ENCODE results near the gene RPL15.
"Not testable (repeated sequence)": the region's sequence is repeated elsewhere in the genome, so short reads cannot be mapped to it uniquely, and the experiment has no call there.

The RPL15 gene

DNA sequence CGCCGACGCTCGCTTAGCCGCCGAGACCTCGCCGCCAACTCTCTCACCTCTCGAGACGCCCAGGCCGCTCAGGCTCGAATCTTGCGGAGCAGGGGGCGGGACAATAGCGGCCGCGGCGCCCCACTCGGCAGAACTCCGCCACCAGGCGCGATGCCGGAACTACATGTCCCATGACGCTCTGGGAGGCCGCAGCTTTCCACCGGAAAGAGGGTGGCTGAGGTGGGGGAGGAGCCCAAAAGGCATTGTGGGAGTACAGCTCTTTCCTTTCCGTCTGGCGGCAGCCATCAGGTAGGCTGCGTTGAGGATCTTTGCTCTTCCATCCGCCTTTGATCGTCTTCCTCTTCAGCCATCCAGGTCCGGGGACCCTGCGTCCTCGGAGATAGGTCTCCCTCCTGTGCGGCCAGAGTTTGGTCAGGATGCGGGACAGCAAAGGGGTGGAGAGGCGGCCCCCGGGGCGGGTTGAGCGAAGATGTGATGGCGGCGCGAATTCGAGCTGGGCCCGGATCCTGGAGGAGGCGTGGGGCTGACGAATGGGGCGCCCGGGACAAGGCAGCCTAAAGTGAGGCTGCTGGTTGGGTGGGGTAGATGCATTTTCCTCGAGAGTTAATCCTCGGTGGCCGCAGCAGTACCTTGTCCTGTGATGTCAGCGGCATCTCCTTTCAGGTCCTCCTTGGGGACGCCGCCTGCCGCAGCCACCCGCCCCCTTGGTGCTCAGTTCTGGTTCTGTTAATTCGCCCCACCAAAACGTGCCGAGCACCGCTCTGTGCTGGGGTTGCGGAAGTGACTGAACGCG is at the start of gene RPL15, which contains the start of gene NKIRAS1:
TSS of gene RPL15 (plus strand) at position 247 of the 793 bp plus-strand sequence. CDS start 728 bp downstream, outside the sequence.
TSS of gene NKIRAS1 (minus strand) at position 105 of the 793 bp plus-strand sequence. CDS start 6,086 bp downstream, outside the sequence.
- DNase-seq: peak; percentile 97

DNA sequence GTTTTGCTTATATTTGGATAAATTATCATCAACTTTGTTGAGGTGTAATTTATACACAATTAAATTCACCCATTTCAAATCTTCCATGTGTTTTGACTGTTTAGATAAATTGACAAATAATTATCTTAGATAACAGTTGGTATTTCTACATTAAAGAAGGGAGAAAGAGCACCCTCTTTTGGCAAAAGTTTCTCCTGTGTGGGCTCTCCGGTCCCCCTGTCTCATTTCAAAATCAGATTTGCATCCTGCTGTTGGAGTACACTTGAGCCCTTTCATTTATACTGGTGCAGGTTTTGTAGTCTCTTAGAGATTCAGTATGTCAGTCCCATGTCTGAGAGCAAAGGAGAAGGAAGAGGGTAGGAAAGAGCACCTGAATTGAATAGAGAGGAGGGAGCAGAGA is 49.5 kb upstream of the RPL15 start:
- DNase-seq: no peak

DNA sequence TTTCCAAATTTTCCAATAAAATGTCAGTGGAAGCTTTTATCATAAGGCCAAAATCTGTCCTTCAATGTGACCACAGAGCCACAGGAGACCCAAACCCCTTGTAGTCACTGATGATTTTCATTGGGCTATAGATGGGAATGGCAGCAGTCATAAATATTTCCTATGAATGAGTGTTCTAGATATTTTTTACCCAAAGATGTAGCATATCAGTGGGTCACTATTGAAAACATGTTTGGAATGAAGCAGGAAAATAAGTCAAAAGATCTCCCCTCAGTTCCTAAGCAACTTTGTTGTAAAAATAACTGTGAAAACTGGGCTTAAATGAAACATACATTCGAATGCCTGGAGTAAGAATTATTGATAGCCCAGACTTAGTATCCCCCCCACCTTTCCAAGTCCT is 49.1 kb upstream of the RPL15 start:
- DNase-seq: no peak

DNA sequence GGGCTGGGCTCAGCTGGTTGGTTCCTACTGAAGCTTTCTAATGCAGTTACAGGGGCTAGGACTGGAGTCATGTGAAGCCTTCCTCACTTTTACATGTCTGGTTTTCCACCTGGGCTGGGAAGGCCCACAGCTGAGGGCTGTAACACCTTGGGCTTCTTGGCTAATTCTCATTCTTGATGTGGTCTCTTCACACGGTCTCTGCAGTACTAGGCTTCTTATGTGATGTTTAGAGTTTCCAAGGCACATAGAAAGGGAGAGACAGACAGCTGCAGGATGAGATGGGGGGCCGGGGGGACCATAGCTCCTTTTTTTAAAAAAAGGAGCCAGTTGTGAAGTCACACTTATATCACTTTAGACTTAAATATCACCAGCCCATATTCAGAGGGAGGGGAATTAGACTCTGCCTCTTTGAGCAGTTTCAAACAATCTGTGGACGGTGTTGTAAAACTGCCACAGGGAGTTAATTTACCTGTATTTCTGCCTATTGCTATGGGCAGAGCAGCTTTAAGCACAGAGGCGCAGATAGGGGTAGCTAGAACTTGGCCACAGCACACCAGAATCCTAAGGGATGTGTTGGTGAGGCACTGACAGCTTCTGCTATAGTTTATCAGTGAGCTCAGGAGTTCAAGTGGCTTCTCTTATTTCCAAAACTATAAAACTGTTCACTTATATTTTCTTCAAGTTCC is 46.8 kb upstream of the RPL15 start:
- no peak for DNase-seq

DNA sequence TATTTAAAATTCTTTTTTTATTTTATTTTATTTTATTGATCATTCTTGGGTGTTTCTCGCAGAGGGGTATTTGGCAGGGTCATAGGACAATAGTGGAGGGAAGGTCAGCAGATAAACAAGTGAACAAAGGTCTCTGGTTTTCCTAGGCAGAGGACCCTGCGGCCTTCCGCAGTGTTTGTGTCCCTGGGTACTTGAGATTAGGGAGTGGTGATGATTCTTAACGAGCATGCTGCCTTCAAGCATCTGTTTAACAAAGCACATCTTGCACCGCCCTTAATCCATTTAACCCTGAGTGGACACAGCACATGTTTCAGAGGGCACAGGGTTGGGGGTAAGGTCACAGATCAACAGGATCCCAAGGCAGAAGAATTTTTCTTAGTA is 46.3 kb upstream of the RPL15 start:
- DNase-seq: not testable (repeated sequence)

DNA sequence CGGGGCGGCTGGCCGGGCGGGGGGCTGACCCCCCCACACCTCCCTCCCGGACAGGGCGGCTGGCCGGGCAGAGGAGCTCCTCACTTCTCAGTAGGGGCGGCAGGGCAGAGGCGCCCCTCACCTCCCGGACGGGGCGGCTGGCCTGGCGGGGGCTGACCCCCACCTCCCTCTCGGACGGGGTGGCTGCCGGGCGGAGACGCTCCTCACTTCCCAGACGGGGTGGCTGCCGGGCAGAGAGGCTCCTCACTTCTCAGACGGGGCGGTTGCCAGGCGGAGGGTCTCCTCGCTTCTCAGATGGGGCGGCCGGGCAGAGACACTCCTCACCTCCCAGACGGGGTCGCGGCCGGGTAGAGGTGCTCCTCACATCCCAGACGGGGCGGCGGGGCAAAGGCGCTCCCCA is 45.6 kb upstream of the RPL15 start:
- not testable (repeated sequence) for DNase-seq

DNA sequence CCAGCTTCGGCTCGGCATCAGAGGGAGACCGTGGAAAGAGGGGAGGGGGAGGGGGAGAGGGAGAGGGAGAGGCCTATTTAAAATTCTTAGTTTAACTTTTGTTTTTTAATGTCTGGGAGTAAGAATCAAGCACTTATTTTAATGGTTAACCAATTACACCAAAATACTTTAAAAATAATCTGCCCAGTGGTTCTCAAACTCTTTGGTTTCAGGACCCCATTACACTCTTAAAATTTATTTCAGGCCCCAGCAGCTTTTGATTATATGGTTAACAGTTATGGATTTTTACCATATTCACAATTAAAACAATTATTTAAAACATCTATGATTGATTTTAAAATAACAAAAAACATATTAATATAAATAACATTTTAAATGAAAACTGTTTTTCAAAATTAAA is 44.6 kb upstream of the RPL15 start:
- DNase-seq: no peak

DNA sequence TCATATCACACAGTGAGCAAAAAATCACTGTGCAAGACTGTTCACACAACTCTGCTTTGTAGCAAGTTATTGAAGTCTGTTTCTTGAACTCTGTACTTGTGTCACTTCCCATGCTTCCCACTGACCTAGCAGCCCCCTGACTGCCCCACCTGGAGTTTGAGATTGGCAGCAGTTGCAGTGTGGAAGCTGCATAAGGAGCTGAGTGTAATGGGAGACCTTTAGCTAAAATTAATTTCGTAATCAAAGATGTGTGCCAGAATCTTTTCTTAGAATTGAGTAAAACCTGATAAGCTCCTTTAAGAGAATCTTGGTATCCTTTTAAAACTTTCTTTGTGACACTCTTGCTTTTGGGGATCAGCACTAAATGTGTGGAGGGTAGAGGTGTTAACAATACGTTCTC is 43.0 kb upstream of the RPL15 start:
- DNase-seq: no peak

DNA sequence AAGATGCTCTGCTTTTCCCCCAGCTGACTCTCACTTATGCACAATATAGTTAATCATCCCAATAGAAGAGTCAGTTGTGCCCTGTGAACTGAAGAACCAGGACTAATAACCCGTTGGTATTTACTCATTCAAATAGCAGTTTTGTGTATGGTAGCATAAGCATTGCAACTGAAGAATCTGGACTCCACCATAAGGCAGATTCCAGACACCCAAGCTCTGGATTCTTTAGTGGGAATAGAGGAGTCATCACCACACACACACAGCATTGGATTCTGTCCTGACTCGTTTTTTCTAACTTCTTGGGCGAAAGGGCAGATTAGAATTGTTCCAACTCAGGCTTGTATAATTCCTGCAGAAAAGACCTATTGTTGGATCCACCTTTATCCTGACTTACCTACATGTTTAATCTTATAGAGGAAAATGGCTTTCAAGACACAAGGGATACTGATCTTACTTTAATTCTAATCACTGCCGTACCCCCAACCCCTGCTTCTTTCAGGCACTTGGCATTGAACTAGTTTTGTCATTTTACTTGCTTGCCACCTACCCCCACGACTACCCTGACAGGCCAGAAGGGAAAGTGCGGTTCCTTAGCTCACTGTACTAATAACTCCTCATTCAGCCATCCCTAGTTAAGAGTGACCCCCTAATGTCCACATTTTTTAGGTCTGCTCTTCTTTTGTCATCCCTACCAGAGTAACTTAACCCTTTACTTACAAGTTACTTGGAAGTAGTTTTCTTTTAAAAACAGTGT is 42.4 kb upstream of the RPL15 start:
- DNase-seq: no peak

DNA sequence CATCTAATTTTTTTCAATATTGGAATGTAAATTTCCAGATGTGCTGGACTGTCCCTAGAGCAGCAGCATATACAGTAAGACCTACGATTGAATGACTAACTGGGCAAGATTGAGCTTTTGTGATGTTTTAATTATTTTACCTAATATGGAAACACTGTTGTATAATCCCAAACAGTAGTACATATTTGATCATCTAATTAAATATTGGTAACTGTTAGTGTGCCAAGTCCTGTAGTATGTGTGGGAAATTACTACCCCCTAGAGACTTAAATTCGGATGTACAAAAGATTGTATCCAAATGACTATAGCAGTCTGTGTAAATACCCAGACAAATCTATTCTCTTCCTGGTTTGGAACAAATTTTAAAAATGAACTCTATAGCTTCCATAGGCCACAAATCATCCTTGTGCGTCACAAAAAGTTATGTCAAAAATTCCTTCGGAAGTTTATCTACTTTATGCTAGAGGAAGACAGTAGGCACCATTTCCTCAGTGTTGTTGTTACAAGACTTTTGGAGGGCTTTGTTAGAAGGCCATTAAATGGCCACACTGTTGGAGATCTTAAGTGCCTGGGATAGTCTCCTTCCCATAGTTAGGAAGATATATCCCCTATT is 41.7 kb upstream of the RPL15 start:
- no peak for DNase-seq

DNA sequence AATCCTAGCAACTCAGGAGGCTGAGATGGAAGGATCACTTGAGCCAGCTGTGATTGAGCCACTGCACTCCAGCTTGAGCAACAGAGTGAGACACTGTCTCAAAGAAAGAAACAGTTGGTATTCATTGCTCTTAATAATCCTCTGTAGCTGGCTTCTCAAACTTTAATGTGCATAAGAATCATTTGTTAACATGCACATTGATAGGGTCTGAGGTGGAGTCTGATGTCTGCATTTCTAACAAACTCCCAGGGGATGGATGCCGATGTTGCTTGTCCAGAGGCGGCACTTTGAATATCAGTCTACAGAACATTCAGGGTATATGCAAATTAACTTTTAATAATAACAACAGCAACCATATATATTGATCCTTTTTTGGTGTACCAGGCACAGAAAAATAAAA is 40.0 kb upstream of the RPL15 start:
- no peak for DNase-seq

DNA sequence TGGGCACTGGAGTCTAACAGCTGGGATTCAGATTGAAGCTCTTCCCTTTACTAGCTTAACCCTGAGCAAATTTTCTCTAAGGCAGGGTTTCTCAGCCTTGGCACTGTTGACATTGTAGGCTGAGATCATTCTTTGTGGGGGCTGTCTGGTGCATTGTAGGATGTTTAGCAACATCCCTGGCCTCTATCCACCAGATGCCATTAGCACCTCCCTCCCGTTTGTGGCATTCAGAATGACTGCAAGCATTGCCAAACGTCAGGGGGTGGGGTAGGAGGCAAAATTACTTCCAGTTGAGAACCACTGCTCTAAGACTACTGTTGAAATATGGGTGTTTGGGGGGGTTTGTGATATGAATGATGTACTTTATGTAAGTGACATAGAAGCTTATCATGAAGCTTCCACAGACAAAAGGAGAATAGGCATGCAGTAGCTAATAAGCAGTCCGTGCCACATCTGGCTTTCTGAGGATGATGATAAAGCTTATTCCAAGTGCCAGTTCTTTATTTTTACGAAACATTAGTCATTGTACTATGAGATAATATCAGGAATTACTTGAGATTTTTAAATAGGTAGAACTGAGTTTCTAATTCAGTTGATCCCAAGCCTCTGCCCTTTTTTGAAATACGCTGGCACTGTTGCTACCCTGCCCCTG is 39.5 kb upstream of the RPL15 start:
- no peak for DNase-seq

DNA sequence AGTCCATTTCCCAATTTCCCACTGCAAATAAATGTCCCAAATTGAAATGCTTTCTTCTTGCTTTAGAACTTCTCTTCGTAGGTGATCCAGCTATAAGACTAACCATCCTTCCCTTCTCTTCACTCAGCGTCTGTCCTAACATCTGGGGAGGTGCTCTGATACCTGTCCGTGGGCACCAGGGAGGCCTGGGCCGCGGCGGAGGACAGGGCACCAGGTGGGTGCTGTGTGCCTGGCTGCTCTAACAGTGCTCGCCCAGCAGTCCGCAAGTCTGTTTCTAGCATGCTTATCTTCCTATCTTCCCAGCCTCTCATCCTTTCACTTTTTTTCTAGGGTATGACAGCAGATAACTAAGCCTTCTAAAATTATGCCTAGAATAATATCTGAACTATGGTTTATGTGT is 37.4 kb upstream of the RPL15 start:
- DNase-seq: no peak

DNA sequence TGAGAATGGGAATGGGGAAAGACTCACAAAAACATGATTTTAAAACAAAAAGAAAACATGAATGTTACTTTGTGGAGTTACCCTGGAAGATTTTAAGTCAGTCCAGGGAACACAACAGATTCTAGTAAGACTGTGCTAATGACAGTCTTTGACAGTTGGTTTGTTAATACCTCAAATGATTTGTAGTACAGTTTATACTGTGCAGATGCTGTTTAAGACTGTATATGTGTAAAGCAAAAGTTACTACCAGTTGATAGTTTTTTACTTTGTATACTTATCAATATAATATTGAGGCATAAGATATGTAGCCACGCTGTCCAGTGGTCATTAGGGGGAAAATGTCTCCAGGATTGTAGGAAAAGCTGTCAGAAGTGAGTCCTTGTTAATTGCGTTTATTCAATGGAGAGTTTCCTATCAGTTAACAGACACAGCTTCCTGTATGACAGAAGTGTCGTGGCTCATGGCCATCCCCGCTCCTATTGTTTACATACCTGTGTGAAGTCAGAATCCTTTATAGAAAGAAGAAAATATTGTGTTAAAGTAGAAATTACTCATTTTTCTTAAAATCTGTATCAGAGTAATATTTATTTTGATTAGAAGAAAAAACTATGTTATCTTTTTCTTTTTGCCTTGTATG is 36.1 kb upstream of the RPL15 start:
- no peak for DNase-seq

DNA sequence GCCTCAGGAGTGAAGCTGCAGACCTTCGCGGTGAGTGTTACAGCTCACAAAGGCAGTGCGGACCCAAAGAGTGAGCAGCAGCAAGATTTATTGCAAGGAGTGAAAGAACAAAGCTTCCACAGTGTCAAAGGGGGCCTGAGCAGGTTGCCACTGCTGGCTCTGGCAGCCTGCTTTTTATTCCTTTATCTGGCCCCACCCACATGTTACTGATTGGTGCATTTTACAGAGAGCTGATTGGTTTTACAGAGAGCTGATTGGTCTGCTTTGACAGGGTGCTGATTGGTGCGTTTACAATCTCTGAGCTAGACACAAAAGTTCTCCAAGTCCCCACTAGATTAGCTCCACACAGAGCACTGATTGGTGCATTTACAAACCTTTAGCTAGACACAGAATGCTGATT is 34.9 kb upstream of the RPL15 start:
- DNase-seq: not testable (repeated sequence)

DNA sequence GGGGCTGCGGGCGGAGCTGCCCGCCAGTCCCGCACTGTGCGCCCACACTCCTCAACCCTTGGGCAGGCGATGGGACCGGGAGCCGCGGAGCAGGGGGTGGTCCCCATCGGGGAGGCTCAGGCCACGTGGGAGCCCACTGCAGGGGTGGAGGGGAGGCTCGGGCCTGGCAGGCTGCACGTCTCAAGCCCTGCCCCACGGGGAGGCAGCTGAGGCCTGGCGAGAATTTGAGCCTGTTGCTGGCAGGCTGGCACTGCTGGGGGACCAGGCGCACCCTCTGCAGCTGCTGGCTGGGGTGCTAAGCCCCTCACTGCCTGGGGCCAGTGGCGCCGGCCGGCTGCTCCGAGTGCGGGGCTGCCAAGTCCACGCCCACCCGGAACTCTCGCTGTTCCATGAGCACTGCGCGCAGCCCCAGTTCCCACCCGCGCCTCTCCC is 34.4 kb upstream of the RPL15 start:
- DNase-seq: no peak

DNA sequence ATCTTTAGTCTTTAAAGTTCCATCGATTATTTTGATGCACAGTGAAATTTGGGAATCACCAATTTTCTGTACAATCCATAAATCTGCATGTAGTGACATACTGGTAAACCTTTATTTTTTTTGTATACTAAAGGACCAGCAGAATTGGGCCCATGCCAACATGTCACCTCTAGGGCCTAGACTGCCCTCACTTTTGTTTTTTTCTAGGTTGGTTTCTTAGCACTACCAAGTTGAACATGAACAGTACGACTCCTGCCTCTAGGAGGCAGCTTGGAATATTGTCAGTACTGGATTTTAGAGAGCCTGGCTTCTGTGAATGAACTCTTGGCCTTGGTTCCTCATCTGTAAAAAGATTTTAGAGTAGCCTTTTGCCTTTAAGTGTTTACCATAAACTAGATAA is 32.5 kb upstream of the RPL15 start:
- no peak for DNase-seq

DNA sequence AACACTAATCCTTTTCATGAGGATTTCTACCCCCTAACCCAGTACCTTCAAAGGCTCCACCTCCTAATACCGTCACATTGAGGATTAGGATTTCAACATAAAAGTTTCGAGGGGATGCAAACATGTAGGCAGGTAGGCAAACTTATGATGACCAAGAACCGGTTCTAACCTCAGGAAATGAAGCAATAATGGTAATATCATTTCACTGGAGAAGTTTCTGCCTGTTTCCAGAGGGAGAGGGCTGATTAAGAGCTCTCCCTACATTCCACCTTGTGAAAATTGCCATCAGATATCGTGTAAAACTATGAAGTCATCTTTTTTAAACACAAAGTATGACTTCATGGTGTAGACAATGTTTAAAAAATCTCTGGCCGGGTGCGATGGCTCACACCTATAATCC is 31.7 kb upstream of the RPL15 start:
- no peak for DNase-seq

DNA sequence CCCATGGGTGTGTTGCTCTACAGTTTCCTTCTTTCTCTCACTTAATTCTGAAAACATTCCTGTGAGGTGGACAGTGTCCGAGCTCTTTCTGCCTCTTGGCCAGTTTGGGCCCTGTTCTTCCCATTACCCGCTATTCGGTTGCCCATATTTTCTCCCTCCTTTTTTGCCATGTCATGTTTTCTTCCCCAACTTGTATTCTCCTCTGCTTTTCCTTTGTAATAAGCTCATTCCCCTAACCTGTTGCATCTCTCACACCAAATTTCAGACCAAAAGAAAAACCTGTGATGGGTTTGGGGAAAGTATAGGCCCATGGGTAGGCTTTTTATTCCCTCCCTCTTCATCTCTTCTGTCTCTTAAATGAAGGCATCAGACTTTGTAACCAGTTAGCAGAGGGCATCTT is 30.6 kb upstream of the RPL15 start:
- no peak for DNase-seq

DNA sequence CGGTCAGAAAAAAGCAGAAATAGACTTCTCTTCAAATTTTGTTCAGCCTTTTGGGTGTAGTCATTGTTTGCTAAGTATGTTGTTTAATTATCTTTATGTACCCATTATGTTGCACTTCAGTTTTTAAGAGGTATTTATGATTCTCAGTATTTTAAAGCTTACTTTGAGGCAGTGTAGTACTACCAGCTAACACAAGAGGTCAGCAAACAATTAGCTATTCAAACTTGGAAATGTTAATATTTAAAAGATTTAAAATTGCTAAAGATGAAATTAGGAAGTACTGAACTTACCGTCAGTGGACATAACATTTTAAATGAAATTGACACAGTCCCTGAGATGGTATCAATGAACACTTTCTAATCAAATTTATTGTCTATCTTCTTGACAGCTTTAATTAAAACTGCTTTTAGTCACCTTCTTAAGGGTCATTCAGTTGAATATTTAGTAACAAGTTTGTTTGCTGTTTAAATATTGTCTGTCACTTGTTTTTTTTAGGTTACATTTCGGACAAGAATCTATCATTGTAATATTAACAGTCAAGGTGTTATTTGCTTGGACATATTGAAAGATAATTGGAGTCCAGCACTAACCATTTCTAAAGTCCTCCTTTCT is 28.2 kb upstream of the RPL15 start:
- peak; percentile 44 for DNase-seq

DNA sequence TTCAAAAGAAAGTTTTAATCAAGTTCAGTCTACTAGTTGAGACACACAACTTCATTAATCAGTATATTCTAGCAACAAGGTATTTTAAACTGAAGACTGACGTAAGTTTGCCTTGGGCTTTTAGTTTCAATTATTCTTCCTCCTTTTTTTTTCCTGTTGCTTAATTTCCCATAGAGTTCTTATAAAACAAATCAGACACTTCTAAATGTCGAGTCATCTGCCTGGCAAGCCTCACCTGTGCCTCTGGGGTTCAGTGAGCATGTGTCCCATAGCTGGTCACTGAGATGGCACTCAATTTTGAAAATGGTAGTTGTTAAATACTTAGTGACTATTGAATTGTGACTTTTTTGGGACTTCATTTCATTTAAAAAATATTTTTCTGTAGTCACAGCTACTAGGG is 27.5 kb upstream of the RPL15 start:
- no peak for DNase-seq

DNA sequence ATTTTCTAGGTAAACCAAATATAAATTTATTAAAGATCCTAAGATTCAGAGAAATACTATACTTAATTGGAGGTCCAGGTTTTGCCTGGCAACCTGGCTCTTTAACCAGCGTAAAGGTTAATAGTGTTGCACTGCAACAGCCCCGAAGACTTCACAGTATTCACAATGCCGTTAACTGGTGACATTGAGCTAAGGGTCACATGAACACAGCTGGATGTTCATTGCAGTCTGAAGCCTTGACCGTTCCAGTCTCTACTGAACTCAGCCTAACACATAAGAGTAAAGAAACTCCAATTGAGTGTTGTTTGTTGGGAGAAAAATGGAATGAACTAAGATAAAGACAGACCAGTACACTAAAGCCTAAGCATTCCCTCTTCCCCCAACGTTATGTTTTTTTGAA is 27.0 kb upstream of the RPL15 start:
- DNase-seq: no peak
